Measurements from ENCODE around the gene FRMD4A. TPM values are rescaled to one million over a fixed set of nuclear protein-coding genes. Genes with fewer than 3 reads are reported as not detected.

FRMD4A gene
- total RNA-seq, 4 donors from 2014 or later: 13.7 to 27.2 (median 19.6) TPM

- WGBS, 2 donors (ENCODE audit: low coverage in 1 of 2): 33 to 44% methylated on average over 2 of the region's 2 CpGs
- peaks cover 0 to 22% of the 10 kb centered on the region in 2 donors for H3K36me3 ChIP-seq
- TF ChIP-seq POLR2A (IDR thresholded peaks at IDR 0.05) (no peak), POLR2AphosphoS5 (IDR thresholded peaks at IDR 0.05) (no peak), CTCF (IDR thresholded peaks at IDR 0.05) (no peak), EP300 (IDR thresholded peaks at IDR 0.05) (no peak)
- H3K4me3 ChIP-seq: no peak overlapping the region
- H3K4me1 ChIP-seq: peaks cover 4 to 32% (median 7%) of the 10 kb centered on the region in 3 donors
- H3K27ac ChIP-seq: peak overlapping the region in 3 of 4 donors; percentile 39 to 67 (median 46)
- no peak for ATAC-seq
- no peaks in the 10 kb centered on the region for H3K9me3 ChIP-seq
- H3K27me3 ChIP-seq: no peaks in the 10 kb centered on the region
Observed at GRCh38 chr10:13629116-13629515, 701.6 kb downstream of the FRMD4A start.

GRCh38 chr10:13628661-13629060 lies 702.1 kb downstream of the FRMD4A start:
- Histone ChIP-seq H3K4me1 (peaks cover 4 to 28% (median 7%) of the 10 kb centered on the region in 3 donors), H3K27me3 (no peaks in the 10 kb centered on the region), H3K9me3 (no peaks in the 10 kb centered on the region), H3K36me3 (peaks cover 0 to 24% of the 10 kb centered on the region in 2 donors), H3K27ac (peak overlapping the region in 3 of 4 donors; percentile 39 to 67 (median 46)), H3K4me3 (no peak overlapping the region)
- WGBS, 2 donors (ENCODE audit: low coverage in 1 of 2): 28 to 67% methylated on average over 6 of the region's 7 CpGs
- no peak for TF ChIP-seq CTCF (IDR thresholded peaks at IDR 0.05)
- TF ChIP-seq EP300 (IDR thresholded peaks at IDR 0.05): no peak
- no peak for TF ChIP-seq POLR2A (IDR thresholded peaks at IDR 0.05)
- TF ChIP-seq POLR2AphosphoS5 (IDR thresholded peaks at IDR 0.05): no peak
- no peak for ATAC-seq

- ATAC-seq: no peak
- WGBS, 2 donors (ENCODE audit: low coverage in 1 of 2): 83 to 89% methylated on average over 3 to 7 of the region's 7 CpGs
- no peak overlapping the region for H3K4me3 ChIP-seq
- TF ChIP-seq CTCF (IDR thresholded peaks at IDR 0.05) (no peak), EP300 (IDR thresholded peaks at IDR 0.05) (no peak), POLR2A (IDR thresholded peaks at IDR 0.05) (no peak), POLR2AphosphoS5 (IDR thresholded peaks at IDR 0.05) (no peak)
- H3K27me3 ChIP-seq: no peaks in the 10 kb centered on the region
- no peaks in the 10 kb centered on the region for H3K9me3 ChIP-seq
- H3K36me3 ChIP-seq: peaks cover 0 to 28% of the 10 kb centered on the region in 2 donors
- H3K4me1 ChIP-seq: peaks cover 0 to 18% (median 1%) of the 10 kb centered on the region in 3 donors
- no peak overlapping the region for H3K27ac ChIP-seq
Observed at GRCh38 chr10:13627459-13628310, 703.0 kb downstream of the FRMD4A start.

GRCh38 chr10:13624630-13625029 lies 706.1 kb downstream of the FRMD4A start:
- peaks cover 0 to 13% (median 0%) of the 10 kb centered on the region in 3 donors for H3K4me1 ChIP-seq
- no peak for TF ChIP-seq POLR2A (IDR thresholded peaks at IDR 0.05)
- no peak for TF ChIP-seq CTCF (IDR thresholded peaks at IDR 0.05)
- no peak for TF ChIP-seq EP300 (IDR thresholded peaks at IDR 0.05)
- no peak for TF ChIP-seq POLR2AphosphoS5 (IDR thresholded peaks at IDR 0.05)
- 73% methylated on average over 1 of the region's 1 CpG; no CpG with 5 or more reads in 1 of the 2 donors for WGBS, 2 donors (ENCODE audit: low coverage in 1 of 2)
- H3K9me3 ChIP-seq: no peaks in the 10 kb centered on the region
- no peak for ATAC-seq
- no peaks in the 10 kb centered on the region for H3K27me3 ChIP-seq
- no peak overlapping the region for H3K27ac ChIP-seq
- peaks cover 0 to 46% of the 10 kb centered on the region in 2 donors for H3K36me3 ChIP-seq
- H3K4me3 ChIP-seq: no peak overlapping the region

GRCh38 chr10:13621931-13622330 lies 708.8 kb downstream of the FRMD4A start:
- Histone ChIP-seq H3K4me1 (no peaks in the 10 kb centered on the region), H3K27me3 (no peaks in the 10 kb centered on the region), H3K4me3 (no peak overlapping the region), H3K36me3 (peaks cover 0 to 63% of the 10 kb centered on the region in 2 donors), H3K27ac (no peak overlapping the region), H3K9me3 (no peaks in the 10 kb centered on the region)
- TF ChIP-seq POLR2A (IDR thresholded peaks at IDR 0.05) (no peak), CTCF (IDR thresholded peaks at IDR 0.05) (no peak), EP300 (IDR thresholded peaks at IDR 0.05) (no peak), POLR2AphosphoS5 (IDR thresholded peaks at IDR 0.05) (no peak)
- WGBS, 2 donors (ENCODE audit: low coverage in 1 of 2): 71 to 94% methylated on average over 2 of the region's 2 CpGs
- no peak for ATAC-seq
